Endothelial cell of umbilical vein (primary cell): Measurements from ENCODE around the gene EPB41L2.

Source experiments
- CTCF ChIP-seq, 2 donors: IDR thresholded peaks; 1 replicate in 1 of 2; 2 replicates in 1 of 2; pipeline ENCODE4 v1.5.1; 2011; ENCODE audit warnings: low read length in 2 of 2, mild to moderate bottlenecking in 2 of 2, moderate library complexity in 2 of 2, control low read depth in 1 of 2, inconsistent platforms in 1 of 2, low read depth in 1 of 2; ENCODE audit not compliant: insufficient read depth in 1 of 2; ENCODE audit errors: extremely low read depth in 1 of 2
- EZH2 ChIP-seq: IDR thresholded peaks from 2 replicates; pipeline ENCODE4 v1.6.1; 2012; ENCODE audit warnings: borderline replicate concordance, low read depth, mild to moderate bottlenecking, moderate library complexity, low read length, inconsistent platforms; ENCODE audit not compliant: severe bottlenecking
- JUN ChIP-seq: IDR thresholded peaks from 2 replicates; pipeline ENCODE4 v1.6.1; 2011; ENCODE audit warnings: borderline replicate concordance, low read depth; ENCODE audit not compliant: insufficient read length, insufficient read depth
- MAX ChIP-seq: IDR thresholded peaks from 2 replicates; pipeline ENCODE4 v1.6.1; 2011; ENCODE audit not compliant: insufficient read depth, insufficient read length
- POLR2A ChIP-seq: IDR thresholded peaks from 2 replicates; pipeline ENCODE4 v1.6.1; 2012; ENCODE audit warnings: low read depth, mild to moderate bottlenecking, control low read depth, low read length
- POLR2AphosphoS5 ChIP-seq: IDR thresholded peaks from 2 replicates; pipeline ENCODE4 v1.6.1; 2012; ENCODE audit warnings: low read depth, mild to moderate bottlenecking, control low read depth, low read length, moderate library complexity; ENCODE audit not compliant: insufficient read depth

GRCh38 chr6:130895516-130895915 is 167.5 kb downstream of the EPB41L2 start:
- TF ChIP-seq EZH2: no peak
- TF ChIP-seq POLR2A: no peak
- no peak for TF ChIP-seq CTCF (IDR thresholded peaks at IDR 0.05; ENCODE audit: extremely low read depth in 1 of 2, insufficient read depth in 1 of 2, low read depth in 1 of 2, low read length in 2 of 2)
- no peak for TF ChIP-seq POLR2AphosphoS5
- TF ChIP-seq JUN: no peak
- no peak for TF ChIP-seq MAX
